GM12872 (cell line): ENCODE measurements around the gene KIF26B.

Experiments used
- TF ChIP-seq, protein P1 (sequence below): IDR thresholded peaks from 3 replicates; pipeline ENCODE4 v1.5.1; 2011; ENCODE audit warnings: low read depth, mild to moderate bottlenecking, low read length, moderate library complexity; ENCODE audit not compliant: insufficient read depth

Gene KIF26B

DNA sequence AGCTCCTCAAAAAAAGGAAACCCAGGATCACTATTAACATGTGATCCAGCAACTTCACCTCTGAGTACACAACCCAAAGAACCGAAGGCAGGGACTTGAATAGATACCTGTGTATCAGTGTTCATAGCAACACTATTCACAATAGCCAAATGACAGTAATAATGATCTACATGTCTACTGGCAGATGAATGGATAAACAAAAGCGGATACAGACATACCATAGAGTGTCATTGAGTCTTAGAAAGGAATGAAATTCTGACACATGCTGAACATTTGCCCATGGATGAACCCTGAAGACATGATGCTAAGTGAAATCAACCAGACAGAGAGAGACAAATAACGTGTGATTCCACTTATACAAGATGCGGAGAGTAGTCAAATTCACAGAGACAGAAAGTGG, 564.2 kb downstream of the KIF26B start:
- TF ChIP-seq, protein P1, sequence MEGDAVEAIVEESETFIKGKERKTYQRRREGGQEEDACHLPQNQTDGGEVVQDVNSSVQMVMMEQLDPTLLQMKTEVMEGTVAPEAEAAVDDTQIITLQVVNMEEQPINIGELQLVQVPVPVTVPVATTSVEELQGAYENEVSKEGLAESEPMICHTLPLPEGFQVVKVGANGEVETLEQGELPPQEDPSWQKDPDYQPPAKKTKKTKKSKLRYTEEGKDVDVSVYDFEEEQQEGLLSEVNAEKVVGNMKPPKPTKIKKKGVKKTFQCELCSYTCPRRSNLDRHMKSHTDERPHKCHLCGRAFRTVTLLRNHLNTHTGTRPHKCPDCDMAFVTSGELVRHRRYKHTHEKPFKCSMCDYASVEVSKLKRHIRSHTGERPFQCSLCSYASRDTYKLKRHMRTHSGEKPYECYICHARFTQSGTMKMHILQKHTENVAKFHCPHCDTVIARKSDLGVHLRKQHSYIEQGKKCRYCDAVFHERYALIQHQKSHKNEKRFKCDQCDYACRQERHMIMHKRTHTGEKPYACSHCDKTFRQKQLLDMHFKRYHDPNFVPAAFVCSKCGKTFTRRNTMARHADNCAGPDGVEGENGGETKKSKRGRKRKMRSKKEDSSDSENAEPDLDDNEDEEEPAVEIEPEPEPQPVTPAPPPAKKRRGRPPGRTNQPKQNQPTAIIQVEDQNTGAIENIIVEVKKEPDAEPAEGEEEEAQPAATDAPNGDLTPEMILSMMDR, result no peak

DNA sequence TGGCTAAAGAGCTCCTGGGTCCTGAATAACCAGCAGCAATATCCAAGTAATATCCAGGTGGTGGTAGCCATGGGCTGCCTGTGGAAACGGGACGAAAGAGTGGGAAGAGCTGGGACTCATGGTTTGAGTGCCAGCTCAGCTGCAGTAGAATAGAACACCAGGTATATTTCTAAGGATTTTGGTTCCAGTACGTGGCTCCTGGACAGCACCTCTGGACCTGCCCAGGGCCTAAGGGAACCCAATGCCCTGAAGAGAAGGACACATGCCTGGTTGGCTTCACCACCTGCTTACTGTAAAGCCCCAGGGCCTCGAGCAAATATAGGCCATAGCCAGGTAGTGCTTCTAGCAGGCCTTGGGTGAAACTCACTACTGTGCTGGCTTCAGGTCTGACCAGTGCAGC, 566.7 kb downstream of the KIF26B start:
- TF ChIP-seq, protein P1, result no peak

DNA sequence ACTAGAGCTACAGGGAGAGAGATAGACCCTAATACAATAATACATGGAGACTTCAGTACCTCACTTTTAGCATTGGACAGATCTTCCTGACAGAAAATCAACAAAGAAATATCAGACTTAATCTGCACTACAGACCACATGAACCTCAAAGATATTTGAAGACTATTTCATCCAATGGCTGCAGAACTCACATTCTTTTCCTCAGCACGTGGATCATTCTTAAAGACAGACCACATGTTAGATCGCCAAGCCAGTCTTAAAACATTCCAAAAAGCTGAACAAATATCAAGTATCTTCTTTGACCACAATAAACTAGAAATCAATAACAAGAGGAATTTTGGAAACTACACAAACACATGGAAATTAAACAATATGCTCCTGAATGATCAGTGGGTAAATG, 576.0 kb downstream of the KIF26B start:
- TF ChIP-seq, protein P1, result no peak

DNA sequence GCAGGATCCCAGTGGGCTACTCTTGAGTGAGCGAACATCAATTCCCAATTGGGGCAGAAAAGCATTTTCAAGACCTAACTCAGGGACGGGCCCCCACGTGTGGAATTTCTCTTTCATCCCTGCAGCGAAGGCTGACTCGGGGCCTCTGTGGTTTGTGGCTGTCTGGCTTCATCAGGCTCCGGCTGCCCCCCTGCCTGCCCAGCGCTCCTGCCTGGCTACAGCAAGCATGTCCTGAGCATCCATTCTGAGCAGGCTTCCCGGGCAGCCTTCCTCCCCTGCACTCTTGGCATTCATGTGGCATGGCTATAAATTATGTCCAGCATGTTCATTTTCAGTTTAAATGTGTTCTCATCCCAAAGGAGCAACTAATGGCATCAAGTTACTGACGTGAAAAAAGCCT, 588.1 kb downstream of the KIF26B start:
- TF ChIP-seq, protein P1, result no peak

DNA sequence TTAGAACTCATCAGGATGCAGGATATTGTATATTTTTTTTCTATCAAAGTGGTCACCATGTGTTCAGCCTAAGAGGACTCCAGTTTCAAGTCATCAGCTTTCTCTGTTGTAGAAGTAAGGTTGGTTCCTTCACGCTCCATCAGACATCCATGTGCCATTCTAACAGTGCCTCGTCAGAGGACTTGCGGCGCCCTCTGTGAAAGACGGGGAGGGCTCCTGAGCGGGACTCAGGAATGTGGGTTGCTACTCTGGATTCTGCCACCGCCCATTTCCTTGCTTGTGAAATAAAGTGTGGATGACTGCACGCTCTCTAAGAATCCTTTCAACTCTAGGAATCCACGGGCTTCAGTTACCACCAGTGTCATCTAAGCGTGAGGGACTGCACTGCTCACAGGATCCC, 593.5 kb downstream of the KIF26B start:
- TF ChIP-seq, protein P1, result no peak

DNA sequence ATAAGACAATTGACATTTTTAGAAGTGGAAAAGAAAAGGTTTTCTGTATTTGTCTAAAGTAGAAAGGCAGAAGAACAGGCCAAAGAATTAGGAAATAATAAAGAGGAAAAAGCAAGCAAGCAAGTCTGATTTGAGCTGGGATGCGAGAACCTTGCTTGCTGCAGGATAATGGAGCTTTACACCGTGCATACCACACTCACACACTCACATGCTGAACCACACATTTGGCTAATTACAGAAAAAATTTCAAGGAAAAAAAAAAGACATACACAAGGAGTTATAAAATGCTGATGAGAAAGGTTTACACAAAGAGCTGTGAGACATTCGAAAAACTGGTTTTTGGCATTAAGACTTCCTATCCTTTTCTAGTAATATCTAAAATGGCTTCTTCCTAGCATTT, 593.9 kb downstream of the KIF26B start:
- TF ChIP-seq, protein P1, result no peak

DNA sequence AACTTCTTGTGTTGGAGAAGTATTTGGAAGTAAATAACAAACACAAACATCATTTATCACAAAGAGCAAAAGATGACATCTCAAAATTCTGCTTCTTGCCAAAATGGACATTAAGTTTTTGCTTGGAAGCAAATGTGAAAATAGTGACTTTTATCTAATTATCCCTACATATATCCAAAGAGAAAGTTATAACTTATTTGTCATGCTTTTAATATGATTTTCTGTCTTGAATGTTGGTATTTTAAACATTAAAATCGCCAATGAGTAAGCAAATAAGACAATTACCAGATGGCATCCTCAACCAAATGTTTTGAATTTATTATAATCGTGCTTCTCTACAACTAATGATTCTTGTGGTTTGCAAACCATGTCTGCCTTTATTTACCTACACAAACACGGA, 594.3 kb downstream of the KIF26B start:
- TF ChIP-seq, protein P1, result no peak

DNA sequence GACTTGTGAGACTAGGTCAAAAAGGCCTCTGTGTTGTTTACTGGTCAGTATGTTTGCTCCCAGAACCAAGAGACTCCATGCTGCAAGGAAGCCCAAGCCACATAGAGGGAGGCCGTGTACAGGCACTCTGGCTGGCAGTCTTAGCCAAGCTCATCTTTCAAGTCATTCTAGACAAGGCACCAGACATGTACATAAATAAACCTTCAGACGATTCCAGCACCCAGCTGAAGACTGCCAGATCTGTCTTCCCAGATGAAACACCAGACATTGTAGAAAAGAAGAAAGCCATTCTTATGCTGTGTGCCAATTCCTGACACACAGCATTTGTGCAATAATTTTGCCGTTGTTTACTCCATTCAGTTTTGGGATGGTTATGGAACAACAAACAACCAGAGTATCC, 595.5 kb downstream of the KIF26B start:
- TF ChIP-seq, protein P1, result no peak
